ENCODE data around the gene PRKAR1A.

DNA sequence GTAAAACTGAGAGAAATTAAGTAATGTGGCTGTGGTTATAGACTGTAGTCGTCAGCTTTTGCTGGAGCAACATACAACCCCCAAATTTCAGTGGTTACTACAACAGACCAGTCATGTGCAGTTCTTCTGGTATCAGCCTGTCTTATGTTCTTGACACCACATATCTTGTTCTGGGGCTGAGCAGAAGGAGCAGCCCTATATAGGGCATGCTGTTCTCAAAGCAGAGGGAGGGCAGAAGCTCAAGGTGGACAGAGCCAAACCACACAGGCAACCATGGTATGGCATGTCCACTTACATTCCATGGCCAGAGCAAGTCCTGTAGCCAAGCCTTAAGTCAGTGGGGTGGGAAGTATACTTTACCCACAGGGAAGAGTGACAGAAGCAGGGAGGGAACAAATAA, 7.7 kb downstream of the PRKAR1A start:
- TF ChIP-seq, protein P1, sequence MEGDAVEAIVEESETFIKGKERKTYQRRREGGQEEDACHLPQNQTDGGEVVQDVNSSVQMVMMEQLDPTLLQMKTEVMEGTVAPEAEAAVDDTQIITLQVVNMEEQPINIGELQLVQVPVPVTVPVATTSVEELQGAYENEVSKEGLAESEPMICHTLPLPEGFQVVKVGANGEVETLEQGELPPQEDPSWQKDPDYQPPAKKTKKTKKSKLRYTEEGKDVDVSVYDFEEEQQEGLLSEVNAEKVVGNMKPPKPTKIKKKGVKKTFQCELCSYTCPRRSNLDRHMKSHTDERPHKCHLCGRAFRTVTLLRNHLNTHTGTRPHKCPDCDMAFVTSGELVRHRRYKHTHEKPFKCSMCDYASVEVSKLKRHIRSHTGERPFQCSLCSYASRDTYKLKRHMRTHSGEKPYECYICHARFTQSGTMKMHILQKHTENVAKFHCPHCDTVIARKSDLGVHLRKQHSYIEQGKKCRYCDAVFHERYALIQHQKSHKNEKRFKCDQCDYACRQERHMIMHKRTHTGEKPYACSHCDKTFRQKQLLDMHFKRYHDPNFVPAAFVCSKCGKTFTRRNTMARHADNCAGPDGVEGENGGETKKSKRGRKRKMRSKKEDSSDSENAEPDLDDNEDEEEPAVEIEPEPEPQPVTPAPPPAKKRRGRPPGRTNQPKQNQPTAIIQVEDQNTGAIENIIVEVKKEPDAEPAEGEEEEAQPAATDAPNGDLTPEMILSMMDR (IDR thresholded peaks at IDR 0.05): no peak
- TF ChIP-seq ZFX (IDR thresholded peaks at IDR 0.05; ENCODE audit: borderline replicate concordance): no peak

All from 22Rv1 (cell line).